HG03571 (cell line): ENCODE results near the gene SLC6A1.

ENCODE experiments used
- ATAC-seq: cut with Tn5 transposase; IDR thresholded peaks from one replicate; pipeline ENCODE4 v1.9.1; 2021; ENCODE audit not compliant: unreplicated experiment

The SLC6A1 gene

GRCh38 chr3:11015369-11015768 lies 22.8 kb downstream of the SLC6A1 start:
- ATAC-seq: no peak

DNA sequence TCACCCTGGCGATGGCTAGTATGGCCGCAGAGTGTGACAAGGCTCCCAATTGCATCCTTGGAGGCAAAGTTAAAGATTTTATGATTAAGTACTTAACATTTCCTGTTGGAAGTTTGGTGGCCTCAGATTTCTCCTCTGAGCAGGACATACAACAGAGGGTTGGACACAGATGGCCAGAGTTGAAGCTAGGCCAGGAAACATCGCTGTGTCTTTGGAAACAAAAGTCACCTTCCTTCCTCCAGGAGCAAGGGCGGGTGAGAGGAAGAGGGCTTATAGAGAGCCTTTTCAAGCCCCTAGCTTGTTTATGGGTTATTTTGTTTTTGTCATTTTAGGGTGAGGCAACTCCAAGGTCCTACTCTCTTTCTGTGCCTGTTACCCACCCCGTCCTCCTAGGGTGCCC lies 24.2 kb downstream of the SLC6A1 start:
- no peak for ATAC-seq

- ATAC-seq: no peak
Observed at GRCh38 chr3:11019116-11019819, 26.7 kb downstream of the SLC6A1 start.

- no peak for ATAC-seq
Observed at GRCh38 chr3:11020764-11021163, 28.2 kb downstream of the SLC6A1 start.

DNA sequence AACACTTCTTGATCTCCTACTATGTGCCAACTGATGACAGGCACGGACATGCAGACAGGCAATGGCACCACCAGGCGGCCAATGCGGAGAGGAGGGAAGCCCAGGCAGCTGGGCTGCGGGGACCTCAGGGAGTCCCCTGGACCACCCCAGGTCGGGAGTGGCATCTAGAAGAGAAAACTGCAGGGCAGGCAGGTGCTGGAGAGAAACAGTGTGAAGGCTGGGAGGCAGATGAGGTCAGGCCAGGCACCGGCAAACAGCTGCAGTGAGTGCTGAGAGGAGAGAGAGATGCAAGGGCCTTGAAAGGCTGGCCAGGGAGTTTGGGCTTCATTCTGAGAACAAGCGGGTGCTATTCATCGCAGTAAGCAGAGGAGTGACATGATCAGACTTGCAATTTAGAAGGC lies 29.1 kb downstream of the SLC6A1 start:
- no peak for ATAC-seq

GRCh38 chr3:11022115-11022514 lies 29.6 kb downstream of the SLC6A1 start:
- ATAC-seq: no peak

GRCh38 chr3:11024181-11024580 lies 31.6 kb downstream of the SLC6A1 start:
- ATAC-seq: no peak

DNA sequence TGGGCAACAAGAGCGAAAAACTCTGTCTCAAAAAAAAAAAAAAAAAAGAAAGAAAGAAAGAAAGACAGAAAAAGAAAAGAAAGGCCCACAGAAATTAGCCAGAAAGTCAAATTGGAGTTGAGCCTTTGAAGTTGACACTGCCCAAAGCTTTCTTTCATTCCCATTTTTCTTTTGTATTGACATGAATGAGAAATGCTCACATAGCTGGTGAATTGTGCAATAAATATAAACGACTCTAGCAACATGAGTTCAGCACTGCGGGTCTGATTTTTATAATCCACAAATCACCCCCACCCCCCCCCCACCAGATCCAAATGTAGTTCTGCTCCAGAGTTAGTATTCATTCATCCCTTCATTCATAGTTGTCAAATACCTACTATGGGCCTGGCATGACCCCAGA lies 37.4 kb downstream of the SLC6A1 start:
- no peak for ATAC-seq

- ATAC-seq: no peak
Observed at GRCh38 chr3:11033871-11034270, 41.3 kb downstream of the SLC6A1 start.

DNA sequence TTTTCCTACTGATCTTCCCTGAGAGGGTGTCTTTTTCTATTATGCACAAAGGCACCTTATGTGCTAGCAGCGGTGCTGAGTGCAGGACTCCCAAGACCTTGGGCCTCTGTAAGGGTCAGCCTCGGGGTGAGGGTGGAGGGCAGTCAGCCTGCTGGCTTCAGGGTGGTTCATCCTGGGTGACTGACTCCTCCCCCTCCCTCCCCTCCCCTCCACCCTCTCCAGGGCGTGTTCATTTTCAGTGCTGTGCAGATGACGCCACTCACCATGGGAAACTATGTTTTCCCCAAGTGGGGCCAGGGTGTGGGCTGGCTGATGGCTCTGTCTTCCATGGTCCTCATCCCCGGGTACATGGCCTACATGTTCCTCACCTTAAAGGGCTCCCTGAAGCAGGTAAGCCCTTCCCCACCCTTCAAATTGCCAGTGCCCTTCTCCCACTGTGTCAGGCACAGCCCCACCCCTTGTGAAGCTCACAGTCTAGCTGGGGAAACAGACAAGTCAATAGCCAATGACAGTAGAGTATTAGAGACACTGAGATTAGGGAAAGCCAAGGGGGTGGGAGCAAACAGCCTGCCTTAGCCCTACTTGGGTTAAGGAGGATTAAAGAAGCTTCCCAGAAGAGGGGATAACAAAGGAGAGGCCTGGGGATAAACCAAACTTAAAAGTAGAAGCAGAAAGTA lies 41.9 kb downstream of the SLC6A1 start:
- ATAC-seq: no peak

GRCh38 chr3:11035757-11036505 lies 43.4 kb downstream of the SLC6A1 start:
- no peak for ATAC-seq

GRCh38 chr3:11037241-11037873 lies 44.8 kb downstream of the SLC6A1 start:
- ATAC-seq: no peak

DNA sequence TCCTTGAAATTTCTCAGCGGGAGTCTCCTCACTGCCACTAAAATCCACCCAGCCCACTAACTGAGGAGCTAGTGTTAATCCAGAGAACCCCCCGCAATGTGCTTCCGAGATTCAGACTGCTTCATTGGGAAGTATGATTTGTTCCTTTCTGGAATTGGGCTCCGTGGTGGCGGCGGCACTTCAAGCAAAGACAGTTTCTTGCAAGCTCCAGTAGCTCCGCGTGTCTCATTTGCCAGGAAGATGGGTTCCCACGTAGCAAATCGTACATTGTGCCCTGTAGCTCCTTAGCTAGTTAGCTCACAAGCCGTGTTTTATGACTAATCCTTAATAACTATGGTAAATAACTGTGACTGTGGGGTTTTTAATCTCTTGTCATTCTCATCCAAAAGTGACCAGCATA lies 45.4 kb downstream of the SLC6A1 start:
- no peak for ATAC-seq

GRCh38 chr3:11045536-11045935 lies 53.0 kb downstream of the SLC6A1 start:
- no peak for ATAC-seq

- ATAC-seq: no peak
Observed at GRCh38 chr3:11047500-11047899, 55.0 kb downstream of the SLC6A1 start.

DNA sequence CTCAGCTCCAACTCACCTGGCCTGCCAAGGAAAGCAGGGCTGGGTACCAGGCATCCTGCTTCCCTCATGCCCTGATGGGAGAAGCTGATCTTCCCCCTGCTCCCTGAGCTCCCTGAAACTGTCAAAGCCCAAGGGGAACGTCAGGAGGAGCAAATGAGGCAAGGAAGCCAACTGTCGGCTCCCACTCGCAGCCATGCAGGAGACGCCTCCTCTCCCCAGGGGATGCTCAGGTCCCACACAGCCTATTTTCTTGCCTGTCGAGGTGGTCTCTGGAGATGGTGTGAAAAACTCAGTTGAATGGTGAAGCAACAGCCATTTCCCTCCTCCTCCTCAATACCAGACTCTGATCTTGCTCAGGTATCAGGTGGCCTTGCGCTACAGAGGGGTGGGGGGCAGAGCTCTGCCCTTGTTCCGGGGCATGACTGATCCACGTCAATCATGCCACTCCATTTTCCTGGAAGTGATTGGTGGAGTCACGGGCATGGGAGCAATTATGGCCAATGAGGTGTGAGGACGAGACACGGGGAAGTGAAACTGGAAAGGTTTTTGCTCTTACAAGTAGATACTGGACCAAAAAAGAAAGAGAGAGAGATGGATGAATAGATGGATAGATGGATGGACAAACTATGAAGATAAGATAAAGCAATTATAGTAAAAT lies 58.2 kb downstream of the SLC6A1 start:
- ATAC-seq: no peak

- ATAC-seq: no peak
Observed at GRCh38 chr3:11053926-11054503, 61.5 kb downstream of the SLC6A1 start.

GRCh38 chr3:11054739-11055438 lies 62.3 kb downstream of the SLC6A1 start:
- ATAC-seq: no peak

GRCh38 chr3:11055496-11055895 lies 62.9 kb downstream of the SLC6A1 start:
- ATAC-seq: no peak

- no peak for ATAC-seq
Observed at GRCh38 chr3:11056531-11057050, 64.0 kb downstream of the SLC6A1 start.
